ENCODE results near the gene PSMD1. TPM values are rescaled to one million over a fixed set of nuclear protein-coding genes. Genes with fewer than 3 reads are reported as not detected.
A peak's percentile ranks its signal among the peaks of the same experiment; 100 is the strongest.
"Not testable (repeated sequence)": the region's sequence is repeated elsewhere in the genome, so short reads cannot be mapped to it uniquely, and the experiment has no call there.

Gene PSMD1
- total RNA-seq, 2 experiments from 2014 or later: 141 to 143 TPM

DNA sequence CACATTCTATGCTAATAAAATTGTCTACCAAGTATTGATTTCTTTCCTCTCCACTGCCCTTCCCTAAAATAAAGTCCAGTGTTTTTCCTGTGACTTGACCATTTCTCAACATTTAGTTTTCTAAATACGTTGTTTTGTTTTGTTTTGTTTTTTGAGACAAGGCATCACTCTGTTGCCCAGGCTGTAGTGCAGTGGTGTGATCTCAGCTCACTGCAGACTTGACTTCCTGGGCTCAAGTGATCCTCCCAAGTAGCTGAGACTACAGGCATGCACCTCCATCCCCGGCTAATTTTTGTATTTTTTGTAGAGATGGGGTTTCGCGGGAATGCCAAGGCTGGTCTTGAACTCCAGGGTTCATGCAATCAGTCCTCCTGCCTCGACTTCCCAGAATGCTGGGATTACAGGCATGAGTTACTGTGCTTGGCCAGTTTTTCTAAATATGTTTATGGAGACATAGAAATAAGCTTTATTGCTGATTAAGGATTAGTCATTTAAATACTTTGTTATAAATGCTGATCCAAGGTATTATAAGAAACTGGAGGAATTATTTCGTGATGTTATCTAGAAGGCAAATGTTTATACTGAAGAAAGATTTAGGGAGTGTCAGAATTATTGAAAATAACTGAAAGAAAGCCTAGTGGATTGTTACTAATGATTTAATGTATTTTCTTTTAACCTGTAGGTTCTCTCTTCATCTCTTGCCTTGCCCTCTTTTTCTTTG, 73.8 kb downstream of the PSMD1 start:
- H3K27me3 Mint-ChIP-seq: no peaks in the 10 kb centered on the region
- DNase-seq: no peak
- H3K4me3 Mint-ChIP-seq: no peak overlapping the region
- H3K4me1 Mint-ChIP-seq: peaks cover 4% of the 10 kb centered on the region
- H3K27ac Mint-ChIP-seq: no peak overlapping the region
- peaks cover 2% of the 10 kb centered on the region for H3K36me3 Mint-ChIP-seq
- H3K9me3 Mint-ChIP-seq: no peaks in the 10 kb centered on the region

DNA sequence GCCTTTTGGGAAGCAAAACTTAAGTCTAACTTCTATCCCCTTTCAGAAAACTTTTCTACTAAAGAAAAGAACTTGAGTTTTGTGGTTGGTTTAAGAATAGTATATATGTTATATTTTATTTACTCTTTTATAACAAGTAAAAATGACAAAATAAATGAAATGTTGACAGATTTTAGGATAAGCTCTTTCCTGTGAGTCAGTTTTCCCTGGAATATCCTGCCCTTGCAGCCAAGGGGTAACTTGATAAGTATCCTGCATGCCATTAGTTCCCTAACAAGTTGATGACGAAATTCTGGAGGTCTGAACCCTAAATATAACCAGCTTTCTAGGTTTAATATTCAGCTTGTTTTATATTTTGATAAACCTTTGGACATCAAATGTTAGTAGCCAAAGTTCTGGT, 75.5 kb downstream of the PSMD1 start:
- no peaks in the 10 kb centered on the region for H3K9me3 Mint-ChIP-seq
- no peak overlapping the region for H3K4me3 Mint-ChIP-seq
- H3K27me3 Mint-ChIP-seq: no peaks in the 10 kb centered on the region
- peaks cover 2% of the 10 kb centered on the region for H3K36me3 Mint-ChIP-seq
- DNase-seq: no peak
- H3K4me1 Mint-ChIP-seq: peaks cover 4% of the 10 kb centered on the region
- H3K27ac Mint-ChIP-seq: no peak overlapping the region

DNA sequence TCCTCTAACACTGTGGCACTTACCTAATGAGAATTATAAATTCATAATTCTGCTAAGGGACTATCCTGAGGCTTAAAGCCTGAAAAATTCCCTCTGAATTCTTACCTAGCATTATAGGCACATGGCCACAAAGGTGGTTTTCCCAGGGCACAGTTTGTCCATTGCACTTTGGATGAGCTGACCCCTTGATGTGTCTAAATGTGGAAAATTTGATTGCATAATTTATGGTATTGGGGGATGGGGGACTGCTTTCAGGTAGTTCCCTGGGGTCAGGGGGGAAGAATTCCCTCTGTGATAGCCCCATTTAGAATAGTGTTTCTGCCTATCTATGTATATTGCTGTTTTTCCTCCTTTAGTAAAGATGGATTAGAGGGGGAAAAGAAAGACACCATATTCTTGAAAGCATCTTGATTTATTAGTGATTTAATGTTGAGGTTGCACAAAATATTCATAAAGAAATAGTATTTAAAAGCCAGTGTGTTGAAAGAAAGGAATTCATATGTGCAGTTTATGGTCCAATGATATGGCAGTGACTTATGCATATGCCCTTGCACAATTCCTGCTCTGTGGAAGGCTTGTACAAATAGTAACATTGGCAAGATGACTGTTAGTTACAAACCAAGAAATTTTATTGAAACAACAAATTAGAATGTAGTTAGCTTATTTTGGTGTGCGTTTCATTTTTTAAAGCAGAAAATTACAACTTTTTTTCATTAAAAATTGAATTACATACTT, 76.9 kb downstream of the PSMD1 start:
- H3K4me3 Mint-ChIP-seq: no peak overlapping the region
- H3K27me3 Mint-ChIP-seq: no peaks in the 10 kb centered on the region
- H3K27ac Mint-ChIP-seq: no peak overlapping the region
- no peaks in the 10 kb centered on the region for H3K36me3 Mint-ChIP-seq
- no peak for DNase-seq
- H3K9me3 Mint-ChIP-seq: no peaks in the 10 kb centered on the region
- H3K4me1 Mint-ChIP-seq: peaks cover 4% of the 10 kb centered on the region

DNA sequence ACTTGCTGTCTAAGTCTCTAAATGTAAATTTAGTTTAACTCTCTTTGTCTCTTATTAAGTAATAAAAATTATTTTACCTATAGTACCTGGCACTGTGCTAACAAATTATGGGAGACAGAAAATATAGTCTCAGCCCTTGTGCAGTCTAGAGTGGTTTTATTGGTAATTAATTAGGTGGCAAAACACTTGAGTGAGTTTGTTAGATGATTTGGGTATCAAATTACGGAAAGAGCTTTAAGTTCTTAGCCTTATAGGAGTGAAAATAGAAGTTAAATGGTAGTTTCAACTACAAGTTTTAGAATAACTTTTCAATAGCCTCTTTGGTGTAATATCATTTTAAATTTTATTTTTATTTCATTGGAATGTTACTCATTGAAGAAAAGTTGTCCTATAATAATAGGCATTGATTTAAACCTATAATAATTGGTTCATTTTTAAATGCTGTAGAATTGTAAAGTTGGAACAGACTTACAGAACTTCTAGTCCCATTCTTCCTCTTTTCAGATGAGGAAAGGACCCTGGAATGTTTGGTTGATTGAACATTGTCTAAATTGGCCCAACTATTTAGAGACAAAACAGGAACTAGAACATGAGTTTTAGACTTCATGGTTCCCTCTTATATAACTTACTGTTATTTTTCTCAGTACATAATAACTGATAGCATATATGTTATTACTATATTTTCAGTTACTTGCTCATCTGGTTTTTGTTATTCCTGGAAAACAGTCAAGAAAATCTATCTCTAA, 78.4 kb downstream of the PSMD1 start:
- Mint-ChIP-seq H3K27me3 (no peaks in the 10 kb centered on the region), H3K9me3 (no peaks in the 10 kb centered on the region), H3K27ac (no peak overlapping the region), H3K4me1 (peaks cover 4% of the 10 kb centered on the region), H3K36me3 (peaks cover 2% of the 10 kb centered on the region), H3K4me3 (no peak overlapping the region)
- no peak for DNase-seq

DNA sequence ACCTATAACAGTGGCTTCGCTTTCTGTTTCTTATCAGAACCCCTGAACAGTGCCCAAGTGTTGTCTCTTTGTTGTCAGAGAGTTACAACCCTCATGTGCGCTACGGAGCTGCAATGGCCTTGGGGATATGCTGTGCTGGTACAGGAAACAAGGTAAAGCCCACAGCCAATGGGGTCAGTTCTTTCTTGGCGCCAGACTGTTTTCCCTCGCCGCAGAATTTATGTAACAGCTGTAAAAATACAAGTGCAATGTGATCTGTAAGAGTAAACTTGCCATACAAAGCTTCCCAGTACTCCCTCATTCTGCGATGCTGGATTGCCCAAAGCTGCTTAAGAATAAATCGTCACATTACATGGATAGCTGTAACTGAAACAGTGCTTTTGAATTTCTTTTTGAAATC, 82.0 kb downstream of the PSMD1 start:
- no peaks in the 10 kb centered on the region for H3K9me3 Mint-ChIP-seq
- H3K4me1 Mint-ChIP-seq: no peaks in the 10 kb centered on the region
- peaks cover 9% of the 10 kb centered on the region for H3K36me3 Mint-ChIP-seq
- no peaks in the 10 kb centered on the region for H3K27me3 Mint-ChIP-seq
- H3K27ac Mint-ChIP-seq: no peak overlapping the region
- DNase-seq: no peak
- H3K4me3 Mint-ChIP-seq: no peak overlapping the region

DNA sequence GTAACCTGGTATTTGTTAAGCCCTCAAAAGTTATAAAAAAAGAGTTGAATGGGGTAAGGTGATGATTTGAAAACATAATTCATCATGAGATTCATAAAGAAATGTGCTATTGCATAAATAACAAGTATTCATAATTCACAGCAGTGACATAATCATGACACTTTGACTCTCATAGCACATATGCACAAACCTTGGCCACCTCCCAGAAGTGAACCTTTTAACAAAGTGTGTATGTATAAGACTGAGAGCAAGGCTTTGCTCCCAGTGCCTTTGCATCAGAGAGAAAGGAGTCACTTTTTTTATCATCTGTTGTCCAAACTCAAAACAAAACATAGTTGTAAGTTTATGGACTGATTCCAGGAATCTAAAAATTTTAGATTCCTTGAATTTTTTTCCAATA, 83.1 kb downstream of the PSMD1 start:
- no peak overlapping the region for H3K27ac Mint-ChIP-seq
- DNase-seq: no peak

DNA sequence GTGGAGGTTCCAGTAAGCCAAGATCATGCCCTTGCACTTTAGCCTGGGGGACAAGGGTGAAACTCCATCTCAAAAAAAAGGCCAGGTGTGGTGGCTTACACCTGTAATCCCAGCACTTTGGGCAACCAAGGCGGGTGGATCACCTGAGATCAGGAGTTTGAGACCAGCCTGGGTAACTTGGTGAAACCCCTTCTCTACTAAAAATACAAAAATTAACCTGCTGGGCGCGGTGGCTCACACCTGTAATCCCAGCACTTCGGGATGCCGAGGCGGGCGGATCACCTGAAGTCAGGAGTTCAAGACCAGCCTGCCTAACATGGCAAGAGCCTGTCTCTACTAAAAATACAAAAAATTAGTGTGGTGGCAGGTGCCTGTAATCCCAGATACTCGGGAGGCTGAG, 84.1 kb downstream of the PSMD1 start:
- H3K9me3 Mint-ChIP-seq, H3K27me3 Mint-ChIP-seq, H3K27ac Mint-ChIP-seq, H3K4me3 Mint-ChIP-seq, DNase-seq, H3K4me1 Mint-ChIP-seq: not testable (repeated sequence)
- H3K36me3 Mint-ChIP-seq: peaks cover 11% of the 10 kb centered on the region

More for the DNA sequence above, 83.1 kb downstream of the PSMD1 start:
- H3K4me1 Mint-ChIP-seq: no peaks in the 10 kb centered on the region
- H3K4me3 Mint-ChIP-seq: no peak overlapping the region
- peaks cover 9% of the 10 kb centered on the region for H3K36me3 Mint-ChIP-seq
- no peaks in the 10 kb centered on the region for H3K9me3 Mint-ChIP-seq
- no peaks in the 10 kb centered on the region for H3K27me3 Mint-ChIP-seq

DNA sequence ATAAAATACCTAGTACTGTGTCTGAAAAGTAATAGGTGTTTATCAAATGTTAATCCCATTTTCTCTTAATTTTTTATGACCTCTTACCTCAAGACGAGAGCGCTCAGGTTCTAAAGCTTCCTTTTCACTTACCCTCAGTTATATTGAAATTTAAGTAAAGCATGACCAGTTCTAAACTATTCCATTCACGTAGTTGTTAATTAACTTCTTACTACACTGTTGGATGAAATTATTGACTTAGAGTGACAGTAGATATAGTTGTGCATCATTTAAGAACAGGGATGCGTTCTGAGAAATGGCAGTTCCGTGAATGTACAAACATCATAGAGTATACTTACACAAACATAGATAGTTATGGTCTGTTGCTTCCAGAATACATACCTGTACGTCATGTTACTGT, 88.2 kb downstream of the PSMD1 start:
- Mint-ChIP-seq H3K27ac (no peak overlapping the region), H3K4me1 (no peaks in the 10 kb centered on the region), H3K36me3 (peaks cover 17% of the 10 kb centered on the region), H3K27me3 (no peaks in the 10 kb centered on the region), H3K4me3 (no peak overlapping the region), H3K9me3 (no peaks in the 10 kb centered on the region)
- no peak for DNase-seq

DNA sequence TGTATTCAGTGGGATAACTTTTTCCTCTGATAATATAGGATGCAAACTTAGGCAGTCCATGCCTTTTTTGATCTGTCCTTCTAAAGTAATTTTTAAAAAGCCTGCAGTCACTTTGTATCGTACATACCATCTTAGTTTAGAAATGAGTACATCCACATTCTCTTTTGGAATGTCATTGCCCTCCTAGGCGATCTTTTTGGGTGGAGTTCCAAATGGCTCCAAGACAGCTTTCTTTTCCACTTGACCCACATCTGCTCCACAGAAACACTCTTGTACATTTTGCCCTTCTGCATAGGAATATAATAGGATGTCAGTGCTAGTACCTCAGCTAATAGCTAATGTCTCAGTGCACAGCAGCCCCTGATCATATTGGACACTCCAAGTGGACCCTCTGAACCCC, 90.0 kb downstream of the PSMD1 start:
- DNase-seq: no peak
- no peak overlapping the region for H3K27ac Mint-ChIP-seq
- H3K4me3 Mint-ChIP-seq: no peak overlapping the region
- peaks cover 13% of the 10 kb centered on the region for H3K36me3 Mint-ChIP-seq
- H3K9me3 Mint-ChIP-seq: no peaks in the 10 kb centered on the region
- H3K27me3 Mint-ChIP-seq: no peaks in the 10 kb centered on the region
- no peaks in the 10 kb centered on the region for H3K4me1 Mint-ChIP-seq

DNA sequence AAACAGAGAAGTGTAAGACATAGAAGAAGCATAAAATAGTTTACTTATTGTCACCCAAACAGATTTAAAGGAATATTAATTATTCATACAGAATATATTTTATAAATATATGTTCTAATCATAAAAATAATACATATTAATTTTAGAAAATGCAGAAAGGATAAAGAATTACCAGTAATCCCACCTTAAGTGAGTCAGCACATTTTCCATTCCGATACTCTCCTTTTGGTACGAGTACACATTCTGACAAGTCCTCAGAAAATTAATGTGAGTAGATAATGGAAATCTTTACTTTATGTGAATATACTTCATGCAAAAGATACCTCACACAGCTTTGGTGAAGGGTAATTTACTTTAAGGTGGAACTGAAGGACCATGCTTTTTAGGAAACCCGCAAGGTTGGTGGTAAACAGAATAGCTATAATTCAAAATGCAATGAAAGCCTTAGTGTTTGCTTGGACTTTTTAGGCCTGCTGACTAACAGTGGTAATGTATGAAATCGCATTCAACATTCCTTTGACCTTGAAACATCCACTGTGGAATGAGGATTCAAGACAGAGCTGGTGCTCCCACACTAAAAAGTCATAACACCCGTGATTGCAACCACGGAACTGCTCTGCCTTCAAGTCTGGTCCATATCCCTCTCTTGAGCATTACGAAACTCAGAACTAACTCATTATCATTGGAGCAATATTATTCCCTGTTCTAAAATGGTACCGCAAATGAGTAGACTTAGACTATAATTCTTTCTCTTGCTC, 96.3 kb downstream of the PSMD1 start:
- DNase-seq: no peak
- Mint-ChIP-seq H3K9me3 (no peaks in the 10 kb centered on the region), H3K27me3 (no peaks in the 10 kb centered on the region), H3K4me3 (no peak overlapping the region), H3K4me1 (peaks cover 4% of the 10 kb centered on the region), H3K27ac (no peak overlapping the region), H3K36me3 (peaks cover 5% of the 10 kb centered on the region)

DNA sequence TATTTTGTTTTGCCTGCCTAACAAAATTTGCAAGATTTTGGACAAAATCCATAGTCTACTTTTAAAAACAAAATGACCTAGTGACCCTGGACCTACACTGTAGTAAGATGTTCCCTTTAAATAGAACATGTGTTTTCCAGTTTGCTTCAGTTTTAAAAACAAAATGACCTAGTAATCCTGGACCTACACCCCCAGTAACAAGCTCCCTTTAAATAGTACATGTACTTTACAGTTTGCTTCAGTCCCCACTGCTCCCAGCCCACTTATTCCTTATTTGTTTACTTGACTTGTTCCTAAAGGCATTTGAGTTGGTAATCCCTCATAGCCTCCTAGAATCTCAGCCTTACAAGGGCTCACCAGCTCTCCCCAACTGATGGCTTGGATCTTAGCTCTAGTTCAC, 102.6 kb downstream of the PSMD1 start:
- H3K27ac Mint-ChIP-seq: peak overlapping the region; percentile 14
- H3K9me3 Mint-ChIP-seq: no peaks in the 10 kb centered on the region
- peaks cover 13% of the 10 kb centered on the region for H3K4me1 Mint-ChIP-seq
- peaks cover 14% of the 10 kb centered on the region for H3K36me3 Mint-ChIP-seq
- no peak overlapping the region for H3K4me3 Mint-ChIP-seq
- DNase-seq: no peak
- no peaks in the 10 kb centered on the region for H3K27me3 Mint-ChIP-seq

DNA sequence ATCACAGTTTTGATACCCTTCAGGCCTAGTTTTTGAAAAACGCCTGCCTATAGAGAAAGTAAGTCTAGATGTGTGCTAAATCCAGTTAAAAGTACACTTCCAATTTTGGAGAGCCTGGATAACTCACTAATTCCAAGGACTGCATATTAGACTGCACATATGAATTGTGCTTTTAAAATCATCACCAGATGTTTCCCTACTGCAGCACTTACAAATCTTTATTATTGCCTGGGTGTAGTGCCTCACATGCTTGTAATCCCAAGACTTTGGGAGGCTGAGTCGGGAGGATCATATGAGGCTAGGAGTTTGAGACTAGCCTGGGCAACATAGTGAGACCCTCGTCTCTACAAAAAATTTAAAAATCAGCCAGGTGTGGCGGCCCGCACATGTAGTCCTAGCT, 104.0 kb downstream of the PSMD1 start:
- Mint-ChIP-seq H3K9me3 (no peaks in the 10 kb centered on the region), H3K36me3 (peaks cover 19% of the 10 kb centered on the region), H3K4me3 (no peak overlapping the region), H3K27ac (no peak overlapping the region), H3K4me1 (peaks cover 13% of the 10 kb centered on the region), H3K27me3 (no peaks in the 10 kb centered on the region)
- DNase-seq: no peak

DNA sequence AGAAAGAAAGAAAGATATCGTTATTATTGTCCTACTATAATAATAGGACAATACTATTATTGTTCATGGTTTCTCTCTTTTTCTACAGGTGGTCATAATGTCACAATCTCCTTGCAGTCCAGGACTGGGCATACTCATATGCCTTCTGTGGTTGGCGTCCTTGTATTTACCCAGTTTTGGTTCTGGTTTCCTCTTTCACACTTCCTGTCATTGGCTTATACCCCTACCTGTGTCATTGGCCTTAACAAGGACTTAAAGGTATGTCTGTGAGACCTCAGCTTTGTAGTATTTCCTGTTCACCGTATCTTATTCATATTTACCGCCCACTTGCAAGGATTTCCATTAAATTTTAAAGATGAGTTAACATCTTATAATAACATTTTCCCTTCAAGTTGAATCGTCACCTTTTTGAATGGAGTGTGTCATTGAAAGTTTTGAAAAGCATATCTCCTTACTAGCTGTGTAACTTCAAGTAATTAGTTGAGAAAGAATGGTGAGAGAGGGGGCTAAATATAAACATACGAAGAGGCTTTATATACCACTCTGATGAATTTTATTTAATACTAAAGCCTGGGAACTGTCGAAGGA, 104.7 kb downstream of the PSMD1 start:
- H3K27ac Mint-ChIP-seq: peak overlapping the region; percentile 82
- DNase-seq: no peak
- H3K36me3 Mint-ChIP-seq: peaks cover 22% of the 10 kb centered on the region
- H3K4me1 Mint-ChIP-seq: peaks cover 13% of the 10 kb centered on the region
- no peak overlapping the region for H3K4me3 Mint-ChIP-seq
- H3K27me3 Mint-ChIP-seq: no peaks in the 10 kb centered on the region
- H3K9me3 Mint-ChIP-seq: no peaks in the 10 kb centered on the region

DNA sequence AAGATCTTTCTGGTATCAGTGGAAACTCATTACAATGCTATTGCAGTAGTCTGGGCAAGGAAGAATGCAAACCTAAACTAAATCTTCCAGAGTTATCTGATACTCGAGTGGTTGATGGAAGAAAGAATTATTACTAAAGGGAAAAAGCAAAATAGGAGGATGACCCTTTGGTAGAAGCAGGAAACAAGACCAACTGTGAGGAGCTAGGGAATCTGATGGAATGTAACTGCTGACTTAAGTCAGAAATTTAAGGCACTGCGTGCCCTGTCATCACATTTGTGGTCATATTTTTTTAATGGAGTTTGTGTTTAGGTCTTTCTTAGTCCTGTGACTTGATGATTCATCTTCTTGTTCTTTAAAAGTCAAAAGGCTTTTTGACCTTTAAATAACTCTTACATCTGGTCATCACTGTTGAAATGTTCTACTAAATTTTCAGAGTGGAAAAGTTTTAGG, 105.2 kb downstream of the PSMD1 start:
- H3K4me1 Mint-ChIP-seq: peaks cover 14% of the 10 kb centered on the region
- no peak overlapping the region for H3K4me3 Mint-ChIP-seq
- peak overlapping the region; percentile 82 for H3K27ac Mint-ChIP-seq
- H3K27me3 Mint-ChIP-seq: no peaks in the 10 kb centered on the region
- no peak for DNase-seq
- H3K36me3 Mint-ChIP-seq: peaks cover 28% of the 10 kb centered on the region
- no peaks in the 10 kb centered on the region for H3K9me3 Mint-ChIP-seq

Measured in activated naive CD8-positive, alpha-beta T cell treated with anti-CD3 and anti-CD28 coated beads for 36 hours (primary cell).